ENCODE measurements around the gene PDE1C. TPM values are rescaled to one million over a fixed set of nuclear protein-coding genes. Genes with fewer than 3 reads are reported as not detected.

The PDE1C gene
- not detected for total RNA-seq

DNA sequence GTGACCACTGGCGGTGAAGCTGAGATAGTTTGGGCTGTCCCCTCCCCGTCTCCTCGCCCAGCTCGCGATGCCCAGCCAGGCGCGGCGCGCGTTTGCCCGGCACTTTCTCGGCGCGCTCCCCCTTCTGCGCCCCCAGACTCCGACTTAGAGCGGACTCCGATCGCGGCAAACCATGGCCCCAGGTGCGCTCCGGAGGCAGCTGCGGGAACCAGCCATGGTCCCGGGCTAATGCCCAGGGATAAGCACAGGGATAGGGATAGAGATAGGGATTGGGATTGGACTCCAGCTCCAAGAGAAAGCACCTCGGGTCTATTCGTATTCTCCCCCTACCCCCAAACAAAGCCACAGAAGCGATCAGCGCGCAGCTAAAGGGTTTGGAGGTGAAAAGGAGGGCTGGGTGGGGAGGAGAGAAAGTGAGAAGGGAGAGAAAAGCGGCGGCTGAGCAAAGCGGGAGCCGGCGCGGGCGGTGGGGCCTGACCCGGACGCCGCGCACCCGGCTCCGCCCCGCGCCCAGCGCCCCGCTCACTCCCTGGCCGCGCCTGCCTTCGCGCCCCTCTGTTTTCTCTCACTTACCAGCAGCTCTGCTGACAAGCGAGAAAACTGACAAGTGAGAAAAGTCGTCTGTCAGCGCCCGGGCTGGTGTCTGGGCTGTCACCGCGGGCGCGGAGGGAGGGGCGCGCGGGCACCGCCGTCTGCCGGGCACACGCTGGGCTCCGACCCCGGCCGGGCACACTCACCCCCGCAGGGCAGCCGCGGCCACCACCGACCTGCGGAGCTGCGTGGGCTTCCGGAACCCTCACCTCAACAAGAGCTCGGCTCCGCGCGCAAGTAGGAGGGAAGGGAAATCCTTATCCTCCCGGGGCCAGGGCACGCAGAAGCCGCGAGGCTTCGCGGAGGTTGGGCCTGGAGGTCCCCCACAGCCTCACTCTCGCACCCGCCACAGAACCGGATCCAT lies at the start of gene PDE1C:
Gene PDE1C, minus strand, starts transcription at position 2 of the 955 bp plus-strand sequence.
- H3K4me1 ChIP-seq (ENCODE audit: insufficient read depth, low read length): no peaks in the 10 kb centered on the region
- no peak within 1 kb of the TSS for H3K4me3 ChIP-seq (ENCODE audit: low read length)
- peaks cover 35% of the 10 kb centered on the region for H3K27me3 ChIP-seq (ENCODE audit: insufficient read depth, low read length)
- no peaks in the 10 kb centered on the region for H3K9me3 ChIP-seq (ENCODE audit: low read depth, low read length)

DNA sequence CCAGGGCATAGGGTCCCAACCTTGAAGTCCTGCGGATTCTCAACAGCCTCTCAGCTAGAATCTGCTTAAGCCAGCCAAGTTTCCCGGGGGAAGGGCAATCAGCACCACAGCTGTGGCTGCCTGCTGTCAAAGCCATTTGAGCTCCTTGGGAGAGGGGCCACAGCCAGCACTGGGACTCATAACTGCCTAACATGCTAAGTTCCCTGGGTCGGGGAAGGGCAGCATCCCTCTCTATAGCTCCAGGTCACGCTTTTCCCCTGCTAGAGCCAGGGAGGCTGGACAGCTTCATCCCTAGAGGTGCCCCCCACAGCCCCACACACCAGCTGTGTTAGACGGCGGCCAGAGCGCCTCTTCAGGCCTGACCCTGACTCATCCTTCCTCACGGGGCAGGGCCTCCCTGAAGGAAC lies 49.6 kb upstream of the PDE1C start:
- Histone ChIP-seq H3K4me1 (ENCODE audit: insufficient read depth, low read length) (no peaks in the 10 kb centered on the region), H3K27me3 (ENCODE audit: insufficient read depth, low read length) (no peaks in the 10 kb centered on the region), H3K9me3 (ENCODE audit: low read depth, low read length) (no peaks in the 10 kb centered on the region), H3K4me3 (ENCODE audit: low read length) (no peak overlapping the region)

- H3K4me3 ChIP-seq (ENCODE audit: low read length): no peak overlapping the region
- no peaks in the 10 kb centered on the region for H3K4me1 ChIP-seq (ENCODE audit: insufficient read depth, low read length)
- no peaks in the 10 kb centered on the region for H3K9me3 ChIP-seq (ENCODE audit: low read depth, low read length)
- H3K27me3 ChIP-seq (ENCODE audit: insufficient read depth, low read length): no peaks in the 10 kb centered on the region
Measured at GRCh38 chr7:32117837-32118236, 47.6 kb upstream of the PDE1C start.

GRCh38 chr7:32116436-32116835 lies 46.2 kb upstream of the PDE1C start:
- H3K4me3 ChIP-seq (ENCODE audit: low read length): no peak overlapping the region
- peaks cover 1% of the 10 kb centered on the region for H3K9me3 ChIP-seq (ENCODE audit: low read depth, low read length)
- no peaks in the 10 kb centered on the region for H3K27me3 ChIP-seq (ENCODE audit: insufficient read depth, low read length)
- no peaks in the 10 kb centered on the region for H3K4me1 ChIP-seq (ENCODE audit: insufficient read depth, low read length)

- Histone ChIP-seq H3K9me3 (ENCODE audit: low read depth, low read length) (peaks cover 7% of the 10 kb centered on the region), H3K27me3 (ENCODE audit: insufficient read depth, low read length) (no peaks in the 10 kb centered on the region), H3K4me3 (ENCODE audit: low read length) (no peak overlapping the region), H3K4me1 (ENCODE audit: insufficient read depth, low read length) (no peaks in the 10 kb centered on the region)
Measured at GRCh38 chr7:32115831-32116230, 45.6 kb upstream of the PDE1C start.

GRCh38 chr7:32108651-32109050 lies 38.4 kb upstream of the PDE1C start:
- Histone ChIP-seq H3K4me1 (ENCODE audit: insufficient read depth, low read length) (no peaks in the 10 kb centered on the region), H3K4me3 (ENCODE audit: low read length) (no peak overlapping the region), H3K27me3 (ENCODE audit: insufficient read depth, low read length) (no peaks in the 10 kb centered on the region), H3K9me3 (ENCODE audit: low read depth, low read length) (peaks cover 17% of the 10 kb centered on the region)

DNA sequence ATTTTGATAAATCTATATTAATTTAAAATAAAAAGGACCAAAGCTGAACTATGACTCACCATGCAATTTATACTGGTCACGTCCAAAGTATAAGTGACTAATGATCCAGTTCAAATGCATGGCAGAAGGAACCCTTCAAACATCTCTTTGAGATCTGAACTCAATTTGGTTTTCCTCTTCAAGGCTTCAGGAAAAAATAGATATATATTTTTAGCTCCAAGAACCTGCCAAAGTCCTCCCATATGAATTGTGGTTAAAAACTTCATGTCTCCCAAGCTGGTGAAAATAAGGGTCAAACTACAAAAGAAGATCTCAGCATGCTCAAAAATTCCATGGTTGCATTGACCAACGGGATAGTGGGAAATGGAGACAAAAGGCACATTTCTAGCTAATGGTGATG lies 34.6 kb upstream of the PDE1C start:
- H3K9me3 ChIP-seq (ENCODE audit: low read depth, low read length): peaks cover 7% of the 10 kb centered on the region
- H3K4me3 ChIP-seq (ENCODE audit: low read length): no peak overlapping the region
- H3K27me3 ChIP-seq (ENCODE audit: insufficient read depth, low read length): no peaks in the 10 kb centered on the region
- no peaks in the 10 kb centered on the region for H3K4me1 ChIP-seq (ENCODE audit: insufficient read depth, low read length)

GRCh38 chr7:32103361-32103760 lies 33.2 kb upstream of the PDE1C start:
- Histone ChIP-seq H3K4me1 (ENCODE audit: insufficient read depth, low read length) (no peaks in the 10 kb centered on the region), H3K4me3 (ENCODE audit: low read length) (no peak overlapping the region), H3K9me3 (ENCODE audit: low read depth, low read length) (peaks cover 7% of the 10 kb centered on the region), H3K27me3 (ENCODE audit: insufficient read depth, low read length) (no peaks in the 10 kb centered on the region)

GRCh38 chr7:32102432-32102873 lies 32.2 kb upstream of the PDE1C start:
- no peaks in the 10 kb centered on the region for H3K4me1 ChIP-seq (ENCODE audit: insufficient read depth, low read length)
- H3K27me3 ChIP-seq (ENCODE audit: insufficient read depth, low read length): no peaks in the 10 kb centered on the region
- H3K4me3 ChIP-seq (ENCODE audit: low read length): no peak overlapping the region
- H3K9me3 ChIP-seq (ENCODE audit: low read depth, low read length): peaks cover 7% of the 10 kb centered on the region

GRCh38 chr7:32100407-32100907 lies 30.2 kb upstream of the PDE1C start:
- Histone ChIP-seq H3K4me3 (ENCODE audit: low read length) (no peak overlapping the region), H3K27me3 (ENCODE audit: insufficient read depth, low read length) (no peaks in the 10 kb centered on the region), H3K9me3 (ENCODE audit: low read depth, low read length) (peaks cover 7% of the 10 kb centered on the region), H3K4me1 (ENCODE audit: insufficient read depth, low read length) (no peaks in the 10 kb centered on the region)

DNA sequence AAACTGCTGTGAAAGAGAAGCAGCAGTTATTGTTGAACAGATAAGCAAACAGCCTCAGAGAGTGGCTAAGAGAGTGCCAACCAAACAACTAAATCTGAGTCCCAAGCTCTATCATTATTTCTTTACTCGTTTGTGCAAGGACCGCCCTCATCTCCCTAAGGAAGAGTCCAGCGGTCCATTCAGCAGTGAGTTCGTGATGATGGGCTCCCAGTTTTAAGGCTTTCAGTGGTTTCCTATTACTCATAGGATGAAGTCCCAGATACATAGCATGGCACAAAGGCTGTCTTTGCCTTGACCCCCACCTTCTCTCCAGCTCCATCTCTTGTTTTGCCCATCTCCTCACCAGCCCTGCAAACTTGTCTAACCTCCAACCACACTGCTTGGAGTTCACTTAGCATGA lies 24.3 kb upstream of the PDE1C start:
- H3K4me1 ChIP-seq (ENCODE audit: insufficient read depth, low read length): no peaks in the 10 kb centered on the region
- H3K4me3 ChIP-seq (ENCODE audit: low read length): no peak overlapping the region
- H3K27me3 ChIP-seq (ENCODE audit: insufficient read depth, low read length): no peaks in the 10 kb centered on the region
- no peaks in the 10 kb centered on the region for H3K9me3 ChIP-seq (ENCODE audit: low read depth, low read length)

DNA sequence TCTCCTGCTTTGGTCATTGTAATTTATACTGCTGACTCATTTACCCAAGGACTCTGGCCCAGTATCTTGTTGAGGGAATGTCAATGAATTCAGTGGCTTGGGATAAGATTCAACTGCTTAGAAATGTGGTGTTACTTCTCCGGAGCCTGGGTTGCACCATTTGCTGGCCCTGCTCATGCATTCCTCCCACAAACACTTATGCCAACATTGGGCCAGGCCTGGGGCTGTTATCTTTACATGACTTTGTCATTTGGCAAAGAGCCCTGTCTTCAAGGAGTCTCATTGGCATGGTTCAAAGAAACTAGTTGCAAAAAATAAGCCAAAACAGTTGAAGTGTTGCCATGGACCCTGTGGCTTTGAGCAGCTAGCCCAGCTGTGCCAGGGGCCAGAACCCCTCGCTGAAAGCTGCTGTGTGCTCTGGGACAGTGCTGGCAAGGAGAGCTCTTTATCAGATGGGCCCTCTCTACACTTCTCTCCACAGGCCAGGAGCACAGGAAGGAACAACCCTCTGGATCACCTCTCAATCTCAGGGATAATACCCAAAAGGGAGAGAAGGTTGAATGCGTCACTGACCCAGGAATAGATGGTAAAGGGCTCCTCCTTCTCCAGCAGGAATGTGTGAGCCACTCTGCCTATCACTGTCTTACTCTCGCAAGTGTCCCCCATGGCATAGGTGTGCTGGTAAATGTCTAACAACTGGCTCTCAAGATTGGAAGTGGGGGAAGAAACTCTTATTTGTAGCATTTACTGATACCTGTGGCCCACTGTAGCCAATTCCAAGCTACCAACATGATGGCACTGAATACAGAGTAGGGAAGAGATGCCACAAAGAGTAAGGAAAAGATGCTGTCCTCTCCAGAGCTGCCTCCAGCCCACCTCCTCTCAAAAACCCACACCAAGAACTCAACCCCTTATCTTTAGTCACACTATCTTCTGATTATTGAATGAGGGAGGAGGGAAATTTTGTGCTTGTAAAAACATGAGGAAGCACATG lies 23.5 kb upstream of the PDE1C start:
- Histone ChIP-seq H3K9me3 (ENCODE audit: low read depth, low read length) (no peaks in the 10 kb centered on the region), H3K4me3 (ENCODE audit: low read length) (no peak overlapping the region), H3K27me3 (ENCODE audit: insufficient read depth, low read length) (no peaks in the 10 kb centered on the region), H3K4me1 (ENCODE audit: insufficient read depth, low read length) (no peaks in the 10 kb centered on the region)

GRCh38 chr7:32092346-32092745 lies 22.1 kb upstream of the PDE1C start:
- Histone ChIP-seq H3K9me3 (ENCODE audit: low read depth, low read length) (no peaks in the 10 kb centered on the region), H3K4me1 (ENCODE audit: insufficient read depth, low read length) (no peaks in the 10 kb centered on the region), H3K4me3 (ENCODE audit: low read length) (no peak overlapping the region), H3K27me3 (ENCODE audit: insufficient read depth, low read length) (no peaks in the 10 kb centered on the region)

DNA sequence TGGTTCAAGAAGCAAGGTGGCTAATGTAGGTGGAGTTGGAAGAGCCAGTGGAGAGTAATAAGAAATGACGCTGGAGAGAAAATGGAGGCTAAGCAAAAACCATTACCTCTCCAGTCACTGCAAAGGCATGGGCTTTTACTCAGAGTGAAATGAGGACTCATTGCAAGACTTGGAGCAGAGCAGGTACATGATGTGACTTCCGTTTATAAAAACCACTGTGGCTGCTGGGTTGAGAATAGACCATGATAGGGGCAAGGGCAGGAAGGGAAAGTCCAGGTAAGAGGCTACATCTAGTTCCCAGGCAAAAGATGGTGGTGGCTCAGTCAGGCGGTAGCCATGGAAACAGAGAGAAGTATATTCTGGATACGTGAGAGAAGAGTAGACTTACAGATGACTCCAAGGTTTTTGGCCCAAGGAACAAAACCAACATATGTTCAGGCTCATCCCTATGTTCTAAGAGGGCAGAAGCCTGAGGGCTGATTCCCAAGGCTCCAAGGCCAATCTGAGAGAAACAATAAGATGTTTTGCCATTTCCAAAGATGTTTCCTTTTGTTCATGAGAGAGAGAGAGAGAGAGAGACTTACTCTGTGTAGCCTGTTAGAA lies 21.5 kb upstream of the PDE1C start:
- Histone ChIP-seq H3K27me3 (ENCODE audit: insufficient read depth, low read length) (no peaks in the 10 kb centered on the region), H3K9me3 (ENCODE audit: low read depth, low read length) (no peaks in the 10 kb centered on the region), H3K4me1 (ENCODE audit: insufficient read depth, low read length) (no peaks in the 10 kb centered on the region), H3K4me3 (ENCODE audit: low read length) (no peak overlapping the region)

Measured in mononuclear cell (primary cell).